ENCODE data around the gene SYNGR2. TPM values are rescaled to one million over a fixed set of nuclear protein-coding genes. Genes with fewer than 3 reads are reported as not detected.

The SYNGR2 gene
- total RNA-seq, 1 donor = 3.3 TPM

- Histone ChIP-seq H3K4me3 (ENCODE audit: insufficient read depth, low read length) (peak overlapping the region; percentile 22), H3K27me3 (ENCODE audit: insufficient read depth, low read length) (peaks cover 40% of the 10 kb centered on the region), H3K36me3 (ENCODE audit: insufficient read depth, low read length) (no peaks in the 10 kb centered on the region), H3K9me3 (ENCODE audit: low read depth, low read length) (no peaks in the 10 kb centered on the region), H4K20me1 (ENCODE audit: insufficient read depth, low read length) (no peaks in the 10 kb centered on the region), H2AFZ (ENCODE audit: low read length) (no peak overlapping the region), H3K27ac (ENCODE audit: low read depth, low read length) (no peak overlapping the region), H3K4me1 (ENCODE audit: insufficient read depth, low read length) (no peaks in the 10 kb centered on the region), H3K4me2 (ENCODE audit: insufficient read depth, low read length) (no peak overlapping the region), H3K79me2 (ENCODE audit: insufficient read depth, low read length) (no peaks in the 10 kb centered on the region)
- DNase-seq (ENCODE audit: insufficient read length, low spot score, missing footprints) = peak; percentile 88
- no peak for TF ChIP-seq CTCF (IDR thresholded peaks at IDR 0.05; ENCODE audit: extremely low read depth, low read depth, low read length)
Observed at GRCh38 chr17:78127888-78128550, 40.4 kb upstream of the SYNGR2 start.

GRCh38 chr17:78128551-78129350 is 39.6 kb upstream of the SYNGR2 start, which contains the start of gene TMC6:
Gene TMC6 (minus strand): TSS chr17:78128755. CDS start chr17:78126832, 1,923 bp downstream.
- peak; percentile 92 for DNase-seq (ENCODE audit: insufficient read length, low spot score, missing footprints)
- no peak for TF ChIP-seq CTCF (IDR thresholded peaks at IDR 0.05; ENCODE audit: extremely low read depth, low read depth, low read length)
- Histone ChIP-seq H2AFZ (ENCODE audit: low read length) (no peak within 1 kb of the TSS), H4K20me1 (ENCODE audit: insufficient read depth, low read length) (no peaks in the 10 kb centered on the region), H3K79me2 (ENCODE audit: insufficient read depth, low read length) (no peaks in the 10 kb centered on the region), H3K4me1 (ENCODE audit: insufficient read depth, low read length) (no peaks in the 10 kb centered on the region), H3K9me3 (ENCODE audit: low read depth, low read length) (no peaks in the 10 kb centered on the region), H3K4me2 (ENCODE audit: insufficient read depth, low read length) (no peak within 1 kb of the TSS), H3K27me3 (ENCODE audit: insufficient read depth, low read length) (peaks cover 42% of the 10 kb centered on the region), H3K36me3 (ENCODE audit: insufficient read depth, low read length) (no peaks in the 10 kb centered on the region), H3K4me3 (ENCODE audit: insufficient read depth, low read length) (peak within 1 kb of the TSS; percentile 22), H3K27ac (ENCODE audit: low read depth, low read length) (no peak within 1 kb of the TSS)

GRCh38 chr17:78129351-78130089 is 38.9 kb upstream of the SYNGR2 start:
- no peak overlapping the region for H2AFZ ChIP-seq (ENCODE audit: low read length)
- H3K4me3 ChIP-seq (ENCODE audit: insufficient read depth, low read length) = no peak overlapping the region
- no peaks in the 10 kb centered on the region for H3K36me3 ChIP-seq (ENCODE audit: insufficient read depth, low read length)
- no peak overlapping the region for H3K4me2 ChIP-seq (ENCODE audit: insufficient read depth, low read length)
- peaks cover 42% of the 10 kb centered on the region for H3K27me3 ChIP-seq (ENCODE audit: insufficient read depth, low read length)
- H3K4me1 ChIP-seq (ENCODE audit: insufficient read depth, low read length) = no peaks in the 10 kb centered on the region
- DNase-seq (ENCODE audit: insufficient read length, low spot score, missing footprints) = peak; percentile 89
- no peaks in the 10 kb centered on the region for H4K20me1 ChIP-seq (ENCODE audit: insufficient read depth, low read length)
- H3K27ac ChIP-seq (ENCODE audit: low read depth, low read length) = no peak overlapping the region
- no peaks in the 10 kb centered on the region for H3K79me2 ChIP-seq (ENCODE audit: insufficient read depth, low read length)
- H3K9me3 ChIP-seq (ENCODE audit: low read depth, low read length) = no peaks in the 10 kb centered on the region
- TF ChIP-seq CTCF (IDR thresholded peaks at IDR 0.05; ENCODE audit: extremely low read depth, low read depth, low read length) = no peak
